Measurements from ENCODE around the gene DNAH17. TPM values are rescaled to one million over a fixed set of nuclear protein-coding genes. Genes with fewer than 3 reads are reported as not detected.

DNAH17 gene
- total RNA-seq, 1 experiment from 2014 or later, result 0.13 TPM

DNA sequence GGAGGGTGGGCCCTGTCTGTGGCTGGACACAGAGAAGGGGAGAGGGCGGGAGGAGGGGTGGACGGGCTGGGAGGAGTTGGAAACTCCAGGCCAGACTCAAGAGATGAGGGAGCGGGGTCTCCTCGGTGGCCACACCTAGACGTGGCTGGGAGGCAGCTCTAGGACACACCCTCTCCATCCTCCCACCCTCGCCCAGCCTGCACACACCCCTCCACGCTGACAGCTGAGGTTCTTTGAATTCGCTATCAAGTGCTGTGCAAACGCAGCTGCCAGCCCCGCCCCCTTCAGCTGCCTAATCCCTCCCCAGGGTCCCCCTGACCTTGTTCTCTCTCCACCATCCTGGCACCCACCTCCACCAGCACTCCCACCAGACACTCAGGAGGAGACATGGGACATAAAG, 48.7 kb downstream of the DNAH17 start:
- Histone ChIP-seq H3K79me1 (ENCODE audit: insufficient read depth, low read depth, low read length, poor library complexity, severe bottlenecking) (no peaks in the 10 kb centered on the region), H4K5ac (ENCODE audit: insufficient read length, low read depth, low read length) (no peak overlapping the region), H3K27me3 (ENCODE audit: insufficient read depth, low read length) (no peaks in the 10 kb centered on the region), H3K9me3 (ENCODE audit: control insufficient read depth, low read depth, low read length) (no peaks in the 10 kb centered on the region), H3K14ac (ENCODE audit: insufficient read depth, low read length) (no peak overlapping the region), H2BK12ac (ENCODE audit: insufficient read length, low read depth, low read length) (no peak overlapping the region), H3K27ac (ENCODE audit: insufficient read length, low read depth, low read length) (no peak overlapping the region), H2BK5ac (ENCODE audit: insufficient read length, low read length) (no peak overlapping the region), H3K56ac (ENCODE audit: insufficient read length, low read depth, low read length) (no peak overlapping the region), H2AK5ac (ENCODE audit: insufficient read length, low read length) (no peak overlapping the region), H3K9ac (ENCODE audit: extremely low read depth, insufficient read length, low read length) (no peak overlapping the region), H2BK120ac (ENCODE audit: low read depth, low read length, poor library complexity, severe bottlenecking) (no peak overlapping the region), H3K79me2 (ENCODE audit: insufficient read depth, low read length) (no peaks in the 10 kb centered on the region), H2BK15ac (ENCODE audit: low read depth, low read length) (no peak overlapping the region), H4K20me1 (ENCODE audit: control insufficient read depth, insufficient read depth, insufficient read length) (no peaks in the 10 kb centered on the region), H2AFZ (ENCODE audit: low read length) (no peak overlapping the region), H3K4ac (ENCODE audit: low read depth, low read length) (no peak overlapping the region), H3K18ac (ENCODE audit: insufficient read length, low read depth, low read length) (no peak overlapping the region), H3T11ph (ENCODE audit: low read length) (no peak overlapping the region), H3K23ac (ENCODE audit: insufficient read length, low read depth, low read length) (no peak overlapping the region), H4K8ac (replicated peaks; ENCODE audit: insufficient read length, low read depth, low read length) (no peak overlapping the region), H3K4me1 (ENCODE audit: insufficient read depth, low read length) (no peaks in the 10 kb centered on the region), H4K91ac (ENCODE audit: insufficient read length, low read depth, low read length) (no peak overlapping the region), H2BK20ac (ENCODE audit: low read depth, low read length, poor library complexity, severe bottlenecking) (no peak overlapping the region), H3K23me2 (ENCODE audit: insufficient read length, low read depth, low read length, poor library complexity, severe bottlenecking) (no peaks in the 10 kb centered on the region), H3K4me2 (ENCODE audit: insufficient read depth, insufficient read length, low read length) (no peak overlapping the region)
- H3K4me1 Mint-ChIP-seq, result peaks cover 6 to 24% of the 10 kb centered on the region in 2 experiments
- no peak for DNase-seq
- H3K4me3 Mint-ChIP-seq, result no peak overlapping the region
- H3K9me3 Mint-ChIP-seq, result no peaks in the 10 kb centered on the region
- no peak overlapping the region for H3K27ac Mint-ChIP-seq
- no peaks in the 10 kb centered on the region for H3K27me3 Mint-ChIP-seq (ENCODE audit: low read depth)
- TF ChIP-seq, protein P1, sequence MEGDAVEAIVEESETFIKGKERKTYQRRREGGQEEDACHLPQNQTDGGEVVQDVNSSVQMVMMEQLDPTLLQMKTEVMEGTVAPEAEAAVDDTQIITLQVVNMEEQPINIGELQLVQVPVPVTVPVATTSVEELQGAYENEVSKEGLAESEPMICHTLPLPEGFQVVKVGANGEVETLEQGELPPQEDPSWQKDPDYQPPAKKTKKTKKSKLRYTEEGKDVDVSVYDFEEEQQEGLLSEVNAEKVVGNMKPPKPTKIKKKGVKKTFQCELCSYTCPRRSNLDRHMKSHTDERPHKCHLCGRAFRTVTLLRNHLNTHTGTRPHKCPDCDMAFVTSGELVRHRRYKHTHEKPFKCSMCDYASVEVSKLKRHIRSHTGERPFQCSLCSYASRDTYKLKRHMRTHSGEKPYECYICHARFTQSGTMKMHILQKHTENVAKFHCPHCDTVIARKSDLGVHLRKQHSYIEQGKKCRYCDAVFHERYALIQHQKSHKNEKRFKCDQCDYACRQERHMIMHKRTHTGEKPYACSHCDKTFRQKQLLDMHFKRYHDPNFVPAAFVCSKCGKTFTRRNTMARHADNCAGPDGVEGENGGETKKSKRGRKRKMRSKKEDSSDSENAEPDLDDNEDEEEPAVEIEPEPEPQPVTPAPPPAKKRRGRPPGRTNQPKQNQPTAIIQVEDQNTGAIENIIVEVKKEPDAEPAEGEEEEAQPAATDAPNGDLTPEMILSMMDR (conservative IDR thresholded peaks at IDR 0.05), result no peak
- WGBS (ENCODE audit: extremely low coverage, insufficient read length, low lambda C conversion rate), result no CpG with 5 or more reads among the region's 10 CpGs
- peaks cover 0 to 4% (median 0%) of the 10 kb centered on the region in 3 experiments; a peak in 2 of 7 replicates for H3K36me3 Mint-ChIP-seq (ENCODE audit: insufficient read depth in 1 of 3, low read depth in 3 of 3)

Measured in H9 (cell line).